Bronchial epithelial cell (primary cell): ENCODE measurements around the gene CEACAM16. TPM values are rescaled to one million over a fixed set of nuclear protein-coding genes. Genes with fewer than 3 reads are reported as not detected.
A peak's percentile ranks its signal among the peaks of the same experiment; 100 is the strongest.

Source experiments
- DNase-seq: peaks from one replicate; pipeline ENCODE4 v3.0.0-alpha.2; 2010; ENCODE audit warnings: low read depth
- FAIRE-seq: peaks from 2 replicates; lab custom pipeline; 2011; peaks lifted over from hg19 to GRCh38; lab: Jason Lieb, UNC
- H3K27me3 ChIP-seq: 2 replicates; pipeline ENCODE4 v1.5.1; 2011; ENCODE audit warnings: low read length; ENCODE audit not compliant: control insufficient read depth, insufficient read depth
- H3K36me3 ChIP-seq: 2 replicates; pipeline ENCODE4 v1.5.1; 2011; ENCODE audit warnings: low read length; ENCODE audit not compliant: control insufficient read depth, insufficient read depth
- H3K4me3 ChIP-seq: 2 replicates; pipeline ENCODE4 v1.5.1; 2011; ENCODE audit warnings: mild to moderate bottlenecking, low read depth, low read length, control low read depth
- CTCF ChIP-seq: IDR thresholded peaks from 2 replicates; pipeline ENCODE4 v1.5.1; 2011; ENCODE audit warnings: mild to moderate bottlenecking, moderate library complexity, low read length, control low read depth, inconsistent platforms; ENCODE audit not compliant: insufficient read depth, severe bottlenecking
- total RNA-seq: library from RNA; depleted of rRNA; stranded (reverse); fragments of >200 nt; gene quantifications from 2 replicates; pipeline ENCODE4 v1.2.1, GENCODE V29; 2014

CEACAM16 gene
- total RNA-seq, 1 donor from 2014 or later, result not detected

DNA sequence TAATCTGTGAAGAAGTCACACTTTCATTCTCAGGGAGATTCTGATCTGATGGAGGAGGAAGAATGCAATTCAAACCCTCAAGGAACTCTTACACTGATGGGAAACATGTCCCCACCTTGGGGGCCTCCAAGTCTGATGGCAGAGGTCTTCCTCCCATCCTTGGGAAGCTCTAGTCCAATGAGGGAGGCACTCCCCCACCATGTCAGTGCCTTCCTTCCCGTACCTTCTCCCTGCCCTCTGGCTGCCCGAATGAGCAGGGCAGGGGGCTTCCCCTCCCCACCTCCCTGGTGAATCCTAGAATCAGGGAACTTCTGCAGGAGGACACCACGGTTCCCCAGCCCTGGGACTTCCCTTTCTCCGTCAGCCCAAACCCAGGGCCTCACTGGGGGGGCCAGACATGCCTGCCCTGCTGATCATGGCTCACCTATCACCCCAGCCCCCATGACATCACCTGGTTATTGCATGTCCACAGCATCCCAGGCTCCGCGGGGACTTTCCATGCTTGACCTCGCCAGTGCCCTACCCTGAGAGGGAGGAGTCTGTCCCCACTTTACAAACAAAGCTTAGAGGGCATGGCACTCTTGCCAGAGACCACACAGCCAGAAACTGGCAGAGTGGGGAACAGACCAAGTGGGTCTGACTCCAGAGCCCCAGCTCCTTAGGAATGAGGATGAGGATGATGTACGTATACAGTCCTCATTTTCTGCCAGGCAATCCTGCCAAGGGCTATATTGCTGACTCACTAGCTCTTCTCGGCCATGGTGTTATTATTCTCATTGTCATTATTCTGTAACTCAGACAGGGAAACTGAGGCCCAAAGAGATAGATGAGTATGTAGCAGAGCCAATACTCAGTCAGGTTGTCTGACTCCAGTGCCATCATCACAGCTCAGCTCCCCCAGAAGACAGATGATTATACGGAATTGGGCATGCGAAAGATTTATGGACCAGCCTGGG is 39.9 kb downstream of the CEACAM16 start:
- Histone ChIP-seq H3K4me3 (no peak overlapping the region), H3K27me3 (no peaks in the 10 kb centered on the region), H3K36me3 (no peaks in the 10 kb centered on the region)
- TF ChIP-seq CTCF, result no peak
- peak; percentile 53 for DNase-seq
- no peak for FAIRE-seq

DNA sequence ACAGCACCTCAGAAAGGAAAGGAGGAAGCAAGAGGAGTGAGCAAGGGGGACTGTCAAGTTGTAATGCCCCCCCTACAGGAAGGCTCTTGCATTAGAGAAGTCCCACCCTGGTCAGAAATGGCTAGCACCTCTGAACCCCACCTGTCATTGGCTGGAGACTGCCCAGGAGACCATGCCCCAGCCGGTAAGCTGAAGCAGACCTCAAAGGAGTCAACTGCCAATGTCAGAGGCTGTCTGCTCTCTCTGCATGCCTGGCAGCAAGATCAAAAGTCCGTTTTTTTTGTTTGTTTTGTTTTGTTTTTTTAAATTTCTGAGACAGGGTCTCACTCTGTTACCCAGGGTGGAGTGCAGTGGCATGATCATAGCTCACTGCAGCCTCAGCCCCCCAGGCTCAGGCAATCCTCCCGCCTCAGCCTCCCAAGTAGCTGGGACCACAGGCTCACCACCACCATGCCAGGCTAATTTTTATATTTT is 41.4 kb downstream of the CEACAM16 start:
- H3K4me3 ChIP-seq, result no peak overlapping the region
- DNase-seq (no peak), FAIRE-seq (no peak)
- peak; percentile 11 for TF ChIP-seq CTCF
- H3K27me3 ChIP-seq, result no peaks in the 10 kb centered on the region
- H3K36me3 ChIP-seq, result no peaks in the 10 kb centered on the region

- DNase-seq, result peak; percentile 92
- H3K4me3 ChIP-seq, result no peak overlapping the region
These were observed 42.3 kb downstream of the CEACAM16 start for GRCh38 chr19:44741258-44741731.

DNA sequence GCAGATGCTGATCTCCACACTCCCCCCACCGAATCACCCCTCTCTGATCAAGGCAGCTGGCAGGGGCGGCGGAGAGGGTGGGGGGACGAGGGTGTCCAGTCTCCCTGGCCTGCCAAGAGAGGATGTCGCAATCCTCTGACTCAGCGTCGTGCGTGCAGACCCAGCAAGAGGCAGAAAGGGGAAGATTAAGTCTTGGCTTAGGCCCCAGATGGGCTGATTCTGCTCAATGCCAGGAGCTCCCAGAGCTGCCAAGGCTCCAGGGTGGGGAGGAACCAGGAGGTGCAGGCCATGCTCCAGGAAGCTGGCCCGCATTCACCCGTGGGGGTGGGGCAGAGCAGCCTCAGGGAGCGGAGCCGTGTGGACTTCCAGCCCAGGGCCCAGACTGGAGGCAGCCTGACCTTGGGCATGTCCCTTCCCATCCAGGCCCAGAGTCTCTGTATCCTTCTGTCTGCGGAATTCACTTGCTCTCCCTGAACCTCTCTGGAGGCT is 42.9 kb downstream of the CEACAM16 start:
- Histone ChIP-seq H3K27me3 (no peaks in the 10 kb centered on the region), H3K36me3 (no peaks in the 10 kb centered on the region), H3K4me3 (no peak overlapping the region)
- peak; percentile 99 for DNase-seq
- no peak for TF ChIP-seq CTCF
- peak; percentile 91 for FAIRE-seq

More at GRCh38 chr19:44741258-44741731, 42.3 kb downstream of the CEACAM16 start:
- Histone ChIP-seq H3K36me3 (no peaks in the 10 kb centered on the region), H3K27me3 (no peaks in the 10 kb centered on the region)
- TF ChIP-seq CTCF, result no peak
- no peak for FAIRE-seq

- H3K27me3 ChIP-seq, result no peaks in the 10 kb centered on the region
- H3K36me3 ChIP-seq, result no peaks in the 10 kb centered on the region
- FAIRE-seq, result no peak
- DNase-seq, result peak; percentile 32
- H3K4me3 ChIP-seq, result no peak overlapping the region
- TF ChIP-seq CTCF, result no peak
These were observed 43.5 kb downstream of the CEACAM16 start for GRCh38 chr19:44742330-44743061.
